GM12878 (cell line): ENCODE data around the gene PYGM. TPM values are rescaled to one million over a fixed set of nuclear protein-coding genes. Genes with fewer than 3 reads are reported as not detected.

Experiments
- ATAC-seq: fragments of 200-7000 bp; cut with Tn5 transposase; 3 replicates; pipeline ENCODE4 v1.9.1; 2020; ENCODE audit warnings: mild to moderate bottlenecking, moderate library complexity
- BruUV-seq: library from RNA; stranded (reverse); fragments of 400-500 nt; replicated peaks from 2 replicates; lab custom pipeline; 2021; lab: Mats Ljungman, UMichigan
- CTCF ChIA-PET: fragments of 300-600 bp; sonication (Branson Sonifier 250); formaldehyde crosslinking; extraction: SDS; loops from one replicate; lab custom pipeline; 2021; ENCODE audit warnings: inconsistent platforms; lab: Yijun Ruan, JAX
- POLR2A ChIA-PET: fragments of 350-600 bp; formaldehyde crosslinking; extraction: SDS; loops from one replicate; lab custom pipeline; 2021; ENCODE audit warnings: inconsistent platforms; lab: Charles Lee
- RAD21 ChIA-PET: fragments of 300-600 bp; sonication (Branson Sonifier 250); formaldehyde crosslinking; loops from one replicate; lab custom pipeline; 2023; ENCODE audit warnings: antibody characterized with exemption; ENCODE audit not compliant: unreplicated experiment; lab: Charles Lee
- SMC1A ChIA-PET: fragments of 300-600 bp; sonication (Branson Sonifier 250); formaldehyde crosslinking; loops from one replicate; lab custom pipeline; 2023; ENCODE audit not compliant: unreplicated experiment, uncharacterized antibody; lab: Charles Lee
- DNase-seq: peaks from one replicate; pipeline ENCODE4 v3.0.0-alpha.2; 2011; ENCODE audit warnings: low read depth, low spot score
- FAIRE-seq: peaks from 3 replicates; lab custom pipeline; 2011; peaks lifted over from hg19 to GRCh38; lab: Jason Lieb, UNC
- H2AFZ ChIP-seq: 2 replicates; pipeline ENCODE4 v1.6.0; 2011; ENCODE audit warnings: low read depth, low read length, control low read depth; ENCODE audit not compliant: control insufficient read depth
- H3K27ac ChIP-seq: 2 replicates; pipeline ENCODE4 v1.5.1; 2011; ENCODE audit warnings: control low read depth; ENCODE audit not compliant: control insufficient read depth, insufficient read depth
- H3K27me3 ChIP-seq, 2 experiments: replicated peaks in 1 of 2; 2 replicates each; pipeline versions ENCODE4 v1.6.0 to v1.6.1; 2011; ENCODE audit warnings: low read length in 1 of 2; ENCODE audit not compliant: control insufficient read depth in 2 of 2, insufficient read depth in 2 of 2
- H3K36me3 ChIP-seq, 2 experiments: 2 replicates each; pipeline ENCODE4 v1.5.1; 2011; ENCODE audit warnings: low read length in 1 of 2; ENCODE audit not compliant: control insufficient read depth in 2 of 2, insufficient read depth in 2 of 2
- H3K4me1 ChIP-seq: 2 replicates; pipeline ENCODE4 v1.6.1; 2011; ENCODE audit warnings: mild to moderate bottlenecking, low read length, moderate library complexity, mixed read lengths; ENCODE audit not compliant: control insufficient read depth, insufficient read depth
- H3K4me2 ChIP-seq: 2 replicates; pipeline ENCODE4 v1.6.0; 2011; ENCODE audit warnings: control low read depth; ENCODE audit not compliant: control insufficient read depth, insufficient read depth
- H3K4me3 ChIP-seq: fragments of 200-600 bp; sonication (generic); 2 replicates; pipeline ENCODE4 v1.5.1; 2016
- H3K79me2 ChIP-seq: 2 replicates; pipeline ENCODE4 v1.6.0; 2011; ENCODE audit warnings: low read length; ENCODE audit not compliant: control insufficient read depth, insufficient read depth
- H3K9ac ChIP-seq: 2 replicates; pipeline ENCODE4 v1.8.0; 2011; ENCODE audit warnings: low read length, control low read depth, mixed read lengths; ENCODE audit not compliant: control insufficient read depth, insufficient read depth
- H3K9me3 ChIP-seq: replicated peaks from 3 replicates; pipeline ENCODE4 v1.5.1; 2011; ENCODE audit warnings: mild to moderate bottlenecking, low read length; ENCODE audit not compliant: control insufficient read depth, insufficient read depth
- H4K20me1 ChIP-seq: 2 replicates; pipeline ENCODE4 v1.6.0; 2011; ENCODE audit not compliant: control insufficient read depth, insufficient read depth
- CTCF ChIP-seq, 3 experiments: IDR thresholded peaks in 2 of 3; conservative IDR thresholded peaks in 1 of 3; 2 replicates each; pipeline ENCODE4 v1.5.1; 2011; ENCODE audit warnings: low read depth in 3 of 3, low read length in 3 of 3, mild to moderate bottlenecking in 3 of 3, control low read depth in 2 of 3, moderate library complexity in 2 of 3, inconsistent platforms in 1 of 3, mixed read lengths in 1 of 3; ENCODE audit not compliant: control insufficient read depth in 2 of 3, insufficient read depth in 1 of 3; ENCODE audit errors: extremely low read depth in 1 of 3
- ELK1 ChIP-seq: IDR thresholded peaks from 2 replicates; pipeline ENCODE4 v1.6.1; 2012; ENCODE audit warnings: low read depth, low read length, improper control_type of control experiment
- NFYA ChIP-seq: IDR thresholded peaks from 2 replicates; pipeline ENCODE4 v1.6.1; 2011; ENCODE audit warnings: low read depth, mild to moderate bottlenecking, low read length, improper control_type of control experiment, borderline replicate concordance
- RUNX3 ChIP-seq: IDR thresholded peaks from 2 replicates; pipeline ENCODE4 v1.6.1; 2012; ENCODE audit warnings: low read length, inconsistent platforms
- YBX1 ChIP-seq: fragments of 450-650 bp; IDR thresholded peaks from 2 replicates; pipeline ENCODE4 v1.6.1; 2016; ENCODE audit warnings: antibody characterized with exemption
- ZNF384 ChIP-seq: IDR thresholded peaks from 2 replicates; pipeline ENCODE4 v1.6.1; 2012; ENCODE audit warnings: low read depth, mild to moderate bottlenecking, low read length, improper control_type of control experiment, borderline replicate concordance
- WGBS: methylation state at CpG from one replicate; pipeline ENCODE4 v1.1.6; 2016; ENCODE audit warnings: low lambda C conversion rate; ENCODE audit not compliant: insufficient replicate concordance, insufficient coverage; ENCODE audit errors: missing lambda C conversion rate; 5-methylcytosine and 5-hydroxymethylcytosine counted together
- in situ Hi-C: fragments of 300-500 bp; cut with MboI; formaldehyde crosslinking; loops from 9 replicates; pipeline ENCODE4 v1.14.3; 2018; ENCODE audit warnings: mixed read lengths
- intact Hi-C: fragments of 100-400 bp; cut with micrococcal nuclease; formaldehyde crosslinking; loops from one replicate; pipeline ENCODE4 v1.14.2; 2022; ENCODE audit not compliant: unreplicated experiment
- polyA plus RNA-seq, 11 experiments: library from polyadenylated mRNA; depleted of rRNA in 4 of 11; unstranded in 6 of 11; stranded (reverse) in 5 of 11; fragments of >200 nt; fragmentation: Nextera tagmentation in 4 of 11; fragmentation: Illumina TruSeq in 1 of 11; extraction: Ambion mirVana in 4 of 11; extraction: Trizol in 1 of 11; gene quantifications; 1 replicate in 1 of 11; 2 replicates in 10 of 11; pipeline versions ENCODE4 v1.2.1 to v1.2.3, GENCODE V29; 2011 to 2016; ENCODE audit warnings: inconsistent platforms in 2 of 11, missing spikeins in 2 of 11, low read depth in 1 of 11
- total RNA-seq, 4 experiments: library from RNA; depleted of rRNA in 3 of 4; stranded (reverse); fragments of >200 nt in 3 of 4; fragmentation: Illumina TruSeq in 1 of 4; extraction: Trizol in 1 of 4; gene quantifications; 2 replicates each; pipeline versions ENCODE4 v1.2.1 to v1.2.3, GENCODE V29; 2013 to 2021
- TF ChIP-seq, protein P1 (sequence below): fragments of 450-650 bp; IDR thresholded peaks from 2 replicates; pipeline ENCODE4 v1.6.1; 2017; ENCODE audit warnings: low read depth, mild to moderate bottlenecking, moderate library complexity

The PYGM gene
- total and polyA plus RNA-seq, 10 of the 15 experiments (the other 5 are each of a cell fraction or from before 2014, with no cell fraction given) = 0.04 to 3.7 (median 0.27) TPM; not detected in 1

DNA sequence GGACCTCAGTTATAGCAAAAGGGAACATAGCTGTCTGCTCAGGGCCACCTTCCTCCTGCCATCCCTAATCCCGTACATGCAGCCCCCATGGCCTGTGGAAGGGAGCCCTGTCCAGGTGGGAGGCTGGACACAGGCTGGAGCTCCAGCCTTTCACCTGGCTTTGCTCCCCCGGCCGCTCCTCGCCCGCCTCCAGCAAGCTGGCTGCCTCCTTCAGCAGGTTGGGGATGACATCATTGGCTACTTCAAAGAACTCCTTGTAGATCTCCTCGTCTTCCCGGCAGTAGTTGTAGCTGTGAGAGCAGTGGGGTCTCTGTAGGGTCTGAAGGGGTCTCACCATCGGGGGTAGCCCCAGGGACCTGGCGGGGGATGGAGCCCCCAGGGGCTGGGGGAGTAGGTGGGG lies 45.7 kb upstream of the PYGM start (continued):
- TF ChIP-seq, protein P1, sequence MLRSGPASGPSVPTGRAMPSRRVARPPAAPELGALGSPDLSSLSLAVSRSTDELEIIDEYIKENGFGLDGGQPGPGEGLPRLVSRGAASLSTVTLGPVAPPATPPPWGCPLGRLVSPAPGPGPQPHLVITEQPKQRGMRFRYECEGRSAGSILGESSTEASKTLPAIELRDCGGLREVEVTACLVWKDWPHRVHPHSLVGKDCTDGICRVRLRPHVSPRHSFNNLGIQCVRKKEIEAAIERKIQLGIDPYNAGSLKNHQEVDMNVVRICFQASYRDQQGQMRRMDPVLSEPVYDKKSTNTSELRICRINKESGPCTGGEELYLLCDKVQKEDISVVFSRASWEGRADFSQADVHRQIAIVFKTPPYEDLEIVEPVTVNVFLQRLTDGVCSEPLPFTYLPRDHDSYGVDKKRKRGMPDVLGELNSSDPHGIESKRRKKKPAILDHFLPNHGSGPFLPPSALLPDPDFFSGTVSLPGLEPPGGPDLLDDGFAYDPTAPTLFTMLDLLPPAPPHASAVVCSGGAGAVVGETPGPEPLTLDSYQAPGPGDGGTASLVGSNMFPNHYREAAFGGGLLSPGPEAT = no peak
- no peak for TF ChIP-seq NFYA

- peaks cover 30% of the 10 kb centered on the region for H3K79me2 ChIP-seq
- ChIA-PET CTCF (interaction anchor here (0.5 to 5.8 kb wide), 5 partner anchors 10 to 65 kb away, joined by 3 to 41 read pairs (median 4); no protein-coding TSS in a partner anchor), POLR2A (interaction anchor here (0.7 to 5.4 kb wide), 2 partner anchors 25 to 32 kb away, joined by 3 to 33 read pairs; partner anchors contain the start of gene SF1)
- peak overlapping the region; percentile 67; the same call in 1 of the 2 replicates for H3K9ac ChIP-seq
- no peak for ATAC-seq
- H3K9me3 ChIP-seq = no peaks in the 10 kb centered on the region
- H3K4me2 ChIP-seq = peak overlapping the region; percentile 97
- TF ChIP-seq RUNX3 (no peak), YBX1 (no peak), ZNF384 (no peak), CTCF (IDR thresholded peaks at IDR 0.05 in 2 of 3, conservative IDR thresholded peaks at IDR 0.05 in 1 of 3; ENCODE audit: control insufficient read depth in 2 of 3, extremely low read depth in 1 of 3, insufficient read depth in 1 of 3, low read depth in 3 of 3, low read length in 3 of 3) (peak in 1 of 3 experiments; percentile 18; a peak in 1 of 6 replicates), ELK1 (no peak)
- TF ChIP-seq, all 136 proteins: peak for 1
- FAIRE-seq = no peak
- Histone ChIP-seq H4K20me1 (no peaks in the 10 kb centered on the region), H2AFZ (no peak overlapping the region), H3K36me3 (peaks cover 0 to 5% of the 10 kb centered on the region in 2 experiments; a peak in 3 of 4 replicates), H3K4me3 (peak overlapping the region; percentile 81; the same call in 1 of the 2 replicates), H3K27ac (no peak overlapping the region), H3K4me1 (peaks cover 38% of the 10 kb centered on the region), H3K27me3 (no peaks in the 10 kb centered on the region)
- intact Hi-C loops = no loop called here
- no TSS peak for BruUV-seq
- RAD21 ChIA-PET = interaction anchor here (2.8 kb wide), 1 partner anchor 26 kb away, joined by 12 read pairs; the partner anchor contains the start of gene SF1
- SMC1A ChIA-PET = interaction anchor here (1.0 to 1.5 kb wide), 2 partner anchors 44 to 317 kb away, joined by 4 read pairs; partner anchors contain the start of genes FAU and MRPL49
- WGBS = 90% methylated on average over 41 of the region's 41 CpGs
- in situ Hi-C loops = no loop called here
- DNase-seq = no peak
These were observed 44.8 kb upstream of the PYGM start for GRCh38 chr11:64804346-64805210.
